Measurements from ENCODE around the gene ADGRF1. TPM values are rescaled to one million over a fixed set of nuclear protein-coding genes. Genes with fewer than 3 reads are reported as not detected.

The ADGRF1 gene
- total RNA-seq, 1 experiment from 2014 or later: not detected

DNA sequence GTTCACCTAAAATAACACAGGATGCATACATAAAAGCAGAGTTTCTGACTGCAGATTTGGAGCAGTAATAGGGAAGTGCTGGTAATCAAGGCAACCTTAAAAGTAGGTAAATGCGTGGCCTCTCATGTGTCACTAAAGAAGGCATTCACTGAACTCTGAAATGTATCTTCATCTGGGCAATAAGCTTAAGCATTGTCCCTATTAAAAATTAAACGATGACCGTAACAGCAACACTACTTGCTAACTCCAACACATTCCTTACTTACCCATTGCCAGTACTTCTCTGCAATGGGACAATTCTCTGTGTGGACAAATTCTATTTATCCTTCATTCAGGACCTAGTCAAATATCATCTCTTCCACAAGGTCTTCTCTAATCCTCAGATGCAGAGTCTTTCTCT lies 19.9 kb downstream of the ADGRF1 start:
- Histone ChIP-seq H4K20me1 (ENCODE audit: insufficient read depth, low read depth, low read length) (no peaks in the 10 kb centered on the region), H3K9me2 (replicated peaks; ENCODE audit: insufficient read depth, low read length) (no peaks in the 10 kb centered on the region), H3K36me3 (ENCODE audit: insufficient read depth, low read length) (no peaks in the 10 kb centered on the region), H3K4me3 (ENCODE audit: low read length) (no peak overlapping the region), H3K27ac (ENCODE audit: low read length) (no peak overlapping the region), H3K4me2 (ENCODE audit: low read depth, low read length, poor library complexity, severe bottlenecking) (no peak overlapping the region), H3K27me3 (ENCODE audit: low read length) (0 out of 2 replicates have a peak, but pooled peaks cover 3% of the 10 kb centered on the region), H3K4me1 (ENCODE audit: low read length) (peaks cover 8% of the 10 kb centered on the region), H2AFZ (ENCODE audit: low read length) (no peak overlapping the region), H3K79me2 (ENCODE audit: low read length) (no peaks in the 10 kb centered on the region), H3K9me3 (ENCODE audit: low read length) (no peaks in the 10 kb centered on the region), H3K9ac (ENCODE audit: low read length) (no peak overlapping the region)
- DNase-seq: no peak

DNA sequence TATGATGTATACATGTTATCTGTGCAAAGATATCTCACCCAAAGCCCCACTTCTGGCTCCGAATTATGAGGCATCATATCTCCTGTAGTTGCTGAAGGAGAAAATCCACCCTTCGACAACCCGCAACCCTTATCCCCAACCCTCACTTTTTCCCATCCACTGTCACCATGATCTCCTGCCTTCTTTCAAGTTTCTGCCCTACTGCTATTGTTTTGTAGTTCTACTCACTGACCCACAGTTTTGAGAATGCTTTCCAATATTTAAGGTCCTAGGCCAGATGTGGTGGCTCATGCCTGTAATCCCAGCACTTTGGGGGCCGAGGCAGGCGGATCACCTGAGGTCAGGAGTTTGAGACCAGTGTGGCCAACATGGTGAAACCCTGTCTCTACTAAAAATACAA lies 22.2 kb downstream of the ADGRF1 start:
- H3K27me3 ChIP-seq (ENCODE audit: low read length): 0 out of 2 replicates have a peak, but pooled peaks cover 3% of the 10 kb centered on the region
- DNase-seq: no peak
- H3K4me1 ChIP-seq (ENCODE audit: low read length): peaks cover 3% of the 10 kb centered on the region
- no peaks in the 10 kb centered on the region for H3K9me3 ChIP-seq (ENCODE audit: low read length)
- H3K9me2 ChIP-seq (replicated peaks; ENCODE audit: insufficient read depth, low read length): no peaks in the 10 kb centered on the region
- no peaks in the 10 kb centered on the region for H3K36me3 ChIP-seq (ENCODE audit: insufficient read depth, low read length)
- no peak overlapping the region for H3K4me3 ChIP-seq (ENCODE audit: low read length)
- no peak overlapping the region for H3K9ac ChIP-seq (ENCODE audit: low read length)
- no peak overlapping the region for H2AFZ ChIP-seq (ENCODE audit: low read length)
- no peaks in the 10 kb centered on the region for H4K20me1 ChIP-seq (ENCODE audit: insufficient read depth, low read depth, low read length)
- no peak overlapping the region for H3K4me2 ChIP-seq (ENCODE audit: low read depth, low read length, poor library complexity, severe bottlenecking)
- no peaks in the 10 kb centered on the region for H3K79me2 ChIP-seq (ENCODE audit: low read length)
- no peak overlapping the region for H3K27ac ChIP-seq (ENCODE audit: low read length)

DNA sequence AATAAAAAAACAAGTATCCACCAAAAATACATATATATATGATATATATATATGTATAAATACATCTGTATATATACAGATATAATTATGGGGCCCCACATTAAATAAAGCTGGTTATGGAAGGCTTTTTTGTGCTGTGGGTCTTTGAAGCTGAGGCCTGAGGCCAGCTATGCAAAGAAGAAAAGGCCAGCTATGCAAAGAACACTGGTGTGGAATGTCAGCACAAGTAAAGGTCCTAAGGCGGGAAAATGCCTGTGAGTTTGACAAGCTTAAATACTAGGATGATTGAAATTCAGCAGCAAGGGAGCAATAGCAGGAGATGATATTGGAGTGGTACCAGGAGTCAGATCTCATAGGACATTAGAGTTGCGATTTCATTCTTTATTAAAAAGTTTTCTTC lies 25.2 kb downstream of the ADGRF1 start:
- no peak for DNase-seq
- Histone ChIP-seq H3K9me3 (ENCODE audit: low read length) (no peaks in the 10 kb centered on the region), H3K4me1 (ENCODE audit: low read length) (no peaks in the 10 kb centered on the region), H3K9ac (ENCODE audit: low read length) (no peak overlapping the region), H3K27me3 (ENCODE audit: low read length) (0 out of 2 replicates have a peak, but pooled peaks cover 3% of the 10 kb centered on the region), H3K36me3 (ENCODE audit: insufficient read depth, low read length) (no peaks in the 10 kb centered on the region), H3K4me3 (ENCODE audit: low read length) (no peak overlapping the region), H2AFZ (ENCODE audit: low read length) (no peak overlapping the region), H3K79me2 (ENCODE audit: low read length) (no peaks in the 10 kb centered on the region), H3K27ac (ENCODE audit: low read length) (no peak overlapping the region), H3K9me2 (replicated peaks; ENCODE audit: insufficient read depth, low read length) (no peaks in the 10 kb centered on the region), H3K4me2 (ENCODE audit: low read depth, low read length, poor library complexity, severe bottlenecking) (no peak overlapping the region), H4K20me1 (ENCODE audit: insufficient read depth, low read depth, low read length) (no peaks in the 10 kb centered on the region)

DNA sequence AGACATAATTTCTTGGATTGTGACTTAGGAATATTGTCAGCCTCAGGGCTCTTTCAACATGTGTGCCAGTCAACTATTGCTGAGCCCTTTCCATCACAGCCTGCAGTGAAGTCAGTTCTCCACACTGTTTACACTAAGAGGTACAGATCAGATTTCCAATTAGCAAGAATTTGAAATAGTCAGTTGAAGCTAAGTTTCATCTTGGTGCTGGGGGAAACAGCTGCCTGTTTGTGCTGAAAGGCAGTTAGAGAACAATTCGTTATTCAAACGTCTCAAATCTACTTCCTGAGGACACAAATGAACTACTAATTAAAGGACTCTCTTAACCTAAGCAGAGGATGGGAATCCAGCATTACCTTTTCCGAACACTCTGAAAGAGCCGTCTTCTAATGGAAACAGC lies 25.9 kb downstream of the ADGRF1 start:
- no peak for DNase-seq
- no peaks in the 10 kb centered on the region for H3K9me3 ChIP-seq (ENCODE audit: low read length)
- 0 out of 2 replicates have a peak, but pooled peaks cover 3% of the 10 kb centered on the region for H3K27me3 ChIP-seq (ENCODE audit: low read length)
- no peak overlapping the region for H2AFZ ChIP-seq (ENCODE audit: low read length)
- no peaks in the 10 kb centered on the region for H4K20me1 ChIP-seq (ENCODE audit: insufficient read depth, low read depth, low read length)
- H3K9ac ChIP-seq (ENCODE audit: low read length): no peak overlapping the region
- no peaks in the 10 kb centered on the region for H3K9me2 ChIP-seq (replicated peaks; ENCODE audit: insufficient read depth, low read length)
- H3K27ac ChIP-seq (ENCODE audit: low read length): no peak overlapping the region
- no peak overlapping the region for H3K4me2 ChIP-seq (ENCODE audit: low read depth, low read length, poor library complexity, severe bottlenecking)
- no peak overlapping the region for H3K4me3 ChIP-seq (ENCODE audit: low read length)
- H3K79me2 ChIP-seq (ENCODE audit: low read length): no peaks in the 10 kb centered on the region
- no peaks in the 10 kb centered on the region for H3K36me3 ChIP-seq (ENCODE audit: insufficient read depth, low read length)
- no peaks in the 10 kb centered on the region for H3K4me1 ChIP-seq (ENCODE audit: low read length)

DNA sequence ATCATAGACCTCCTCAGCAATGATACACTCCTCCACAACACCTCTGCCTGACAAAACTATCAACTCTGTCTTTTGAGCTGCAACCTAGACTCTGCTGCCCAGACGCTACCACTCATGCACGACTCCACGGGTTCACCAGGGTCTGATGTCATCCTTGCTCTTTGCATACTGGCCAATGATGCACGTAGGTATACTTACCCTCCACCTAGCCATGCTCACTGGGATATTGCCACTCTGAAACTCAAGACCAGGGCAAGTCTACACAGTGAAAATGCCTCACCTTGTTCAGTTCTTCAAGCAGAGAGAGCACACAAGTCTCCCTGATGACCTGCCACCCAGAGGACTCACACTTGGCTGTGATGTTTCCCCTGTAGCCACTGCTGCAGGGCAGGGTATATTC lies 27.7 kb downstream of the ADGRF1 start:
- H3K9me2 ChIP-seq (replicated peaks; ENCODE audit: insufficient read depth, low read length): no peaks in the 10 kb centered on the region
- no peaks in the 10 kb centered on the region for H3K9me3 ChIP-seq (ENCODE audit: low read length)
- no peak overlapping the region for H2AFZ ChIP-seq (ENCODE audit: low read length)
- H3K36me3 ChIP-seq (ENCODE audit: insufficient read depth, low read length): no peaks in the 10 kb centered on the region
- H4K20me1 ChIP-seq (ENCODE audit: insufficient read depth, low read depth, low read length): no peaks in the 10 kb centered on the region
- no peak overlapping the region for H3K9ac ChIP-seq (ENCODE audit: low read length)
- H3K4me2 ChIP-seq (ENCODE audit: low read depth, low read length, poor library complexity, severe bottlenecking): no peak overlapping the region
- H3K27ac ChIP-seq (ENCODE audit: low read length): no peak overlapping the region
- no peak for DNase-seq
- H3K4me3 ChIP-seq (ENCODE audit: low read length): no peak overlapping the region
- no peaks in the 10 kb centered on the region for H3K4me1 ChIP-seq (ENCODE audit: low read length)
- H3K27me3 ChIP-seq (ENCODE audit: low read length): no peaks in the 10 kb centered on the region
- H3K79me2 ChIP-seq (ENCODE audit: low read length): no peaks in the 10 kb centered on the region

DNA sequence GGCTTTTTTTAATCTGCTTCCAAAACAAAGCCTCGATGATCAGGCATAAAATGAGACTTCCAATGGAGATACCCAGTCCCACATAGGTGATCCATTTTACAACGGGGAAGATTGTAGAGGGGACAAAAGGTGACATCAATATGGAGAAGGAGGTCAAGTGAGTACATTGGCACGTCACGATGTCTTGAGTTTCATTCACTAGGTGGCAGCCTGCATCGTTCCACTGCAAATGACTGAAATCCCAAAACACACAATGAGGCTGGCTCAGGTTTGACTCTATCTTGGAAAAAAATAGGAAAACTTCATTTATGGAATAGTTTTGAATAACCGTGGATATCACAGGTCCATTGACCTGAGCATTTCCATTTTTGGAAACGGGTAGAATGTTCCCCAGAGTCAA lies 32.5 kb downstream of the ADGRF1 start:
- Histone ChIP-seq H3K4me2 (ENCODE audit: low read depth, low read length, poor library complexity, severe bottlenecking) (no peak overlapping the region), H3K9me2 (replicated peaks; ENCODE audit: insufficient read depth, low read length) (no peaks in the 10 kb centered on the region), H3K9ac (ENCODE audit: low read length) (no peak overlapping the region), H3K27ac (ENCODE audit: low read length) (no peak overlapping the region), H2AFZ (ENCODE audit: low read length) (no peak overlapping the region), H3K9me3 (ENCODE audit: low read length) (no peaks in the 10 kb centered on the region), H4K20me1 (ENCODE audit: insufficient read depth, low read depth, low read length) (no peaks in the 10 kb centered on the region), H3K27me3 (ENCODE audit: low read length) (no peaks in the 10 kb centered on the region), H3K4me3 (ENCODE audit: low read length) (no peak overlapping the region), H3K79me2 (ENCODE audit: low read length) (no peaks in the 10 kb centered on the region), H3K36me3 (ENCODE audit: insufficient read depth, low read length) (no peaks in the 10 kb centered on the region), H3K4me1 (ENCODE audit: low read length) (no peaks in the 10 kb centered on the region)
- no peak for DNase-seq

DNA sequence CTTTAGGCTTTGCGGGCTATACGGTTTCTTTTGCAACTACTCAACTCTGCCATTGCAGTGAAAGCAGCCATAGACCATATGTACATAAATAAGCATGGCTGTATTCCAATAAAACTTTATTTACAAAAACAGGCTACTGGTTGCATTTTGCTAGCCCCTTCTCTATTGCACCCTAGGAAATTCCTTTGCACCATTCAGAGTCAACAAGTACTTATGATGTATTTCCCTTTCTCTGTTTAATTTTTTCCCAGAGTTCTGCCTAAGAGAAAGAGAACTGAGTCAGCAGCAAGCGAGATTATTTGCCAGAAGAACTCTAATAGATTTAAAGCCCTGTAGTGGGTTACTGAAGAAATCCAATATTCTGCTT lies 33.8 kb downstream of the ADGRF1 start:
- Histone ChIP-seq H2AFZ (ENCODE audit: low read length) (no peak overlapping the region), H3K4me2 (ENCODE audit: low read depth, low read length, poor library complexity, severe bottlenecking) (no peak overlapping the region), H3K36me3 (ENCODE audit: insufficient read depth, low read length) (no peaks in the 10 kb centered on the region), H4K20me1 (ENCODE audit: insufficient read depth, low read depth, low read length) (no peaks in the 10 kb centered on the region), H3K9me3 (ENCODE audit: low read length) (no peaks in the 10 kb centered on the region), H3K9me2 (replicated peaks; ENCODE audit: insufficient read depth, low read length) (no peaks in the 10 kb centered on the region), H3K4me3 (ENCODE audit: low read length) (no peak overlapping the region), H3K9ac (ENCODE audit: low read length) (no peak overlapping the region), H3K79me2 (ENCODE audit: low read length) (no peaks in the 10 kb centered on the region), H3K4me1 (ENCODE audit: low read length) (no peaks in the 10 kb centered on the region), H3K27me3 (ENCODE audit: low read length) (no peaks in the 10 kb centered on the region), H3K27ac (ENCODE audit: low read length) (no peak overlapping the region)
- no peak for DNase-seq

DNA sequence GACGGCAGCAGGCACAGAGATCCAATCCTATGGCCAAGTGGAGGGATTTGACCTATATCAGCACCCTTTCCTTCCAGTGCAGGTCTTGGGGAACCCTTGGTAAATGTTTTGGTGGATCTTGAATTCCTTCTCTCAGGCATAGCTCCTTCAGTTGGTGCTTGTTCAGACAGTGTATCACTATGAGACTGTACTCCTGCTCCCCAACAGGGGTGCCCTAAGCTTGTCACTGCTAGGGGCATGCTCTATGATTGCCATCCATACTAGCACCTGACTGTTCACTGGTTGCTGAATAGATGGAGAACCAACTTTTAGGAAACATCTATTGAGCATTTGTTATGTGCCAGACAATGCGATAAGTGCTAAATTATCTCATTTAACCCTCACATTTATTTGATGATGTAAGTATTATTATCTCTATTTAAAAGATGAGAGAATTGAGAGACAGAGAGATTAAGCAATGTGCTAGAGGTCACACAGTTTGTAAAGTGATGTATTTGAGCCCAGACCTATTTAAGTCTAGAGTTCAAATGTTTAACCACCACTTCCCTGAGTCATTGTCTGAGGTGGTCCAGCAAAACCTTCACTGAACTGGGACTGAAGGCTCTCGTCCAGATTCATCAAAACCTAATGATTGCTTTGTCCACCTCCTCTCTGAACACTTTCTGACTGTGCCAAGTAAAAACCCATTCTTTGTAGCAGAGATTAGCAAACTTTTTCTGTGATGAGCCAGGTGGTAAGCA lies 34.3 kb downstream of the ADGRF1 start:
- Histone ChIP-seq H2AFZ (ENCODE audit: low read length) (no peak overlapping the region), H4K20me1 (ENCODE audit: insufficient read depth, low read depth, low read length) (no peaks in the 10 kb centered on the region), H3K9ac (ENCODE audit: low read length) (no peak overlapping the region)

More for the DNA sequence above, 34.3 kb downstream of the ADGRF1 start:
- no peaks in the 10 kb centered on the region for H3K9me2 ChIP-seq (replicated peaks; ENCODE audit: insufficient read depth, low read length)
- H3K79me2 ChIP-seq (ENCODE audit: low read length): no peaks in the 10 kb centered on the region
- H3K4me2 ChIP-seq (ENCODE audit: low read depth, low read length, poor library complexity, severe bottlenecking): no peak overlapping the region
- no peak overlapping the region for H3K4me3 ChIP-seq (ENCODE audit: low read length)
- no peak overlapping the region for H3K27ac ChIP-seq (ENCODE audit: low read length)
- no peaks in the 10 kb centered on the region for H3K36me3 ChIP-seq (ENCODE audit: insufficient read depth, low read length)
- no peaks in the 10 kb centered on the region for H3K4me1 ChIP-seq (ENCODE audit: low read length)
- DNase-seq: no peak
- H3K27me3 ChIP-seq (ENCODE audit: low read length): no peaks in the 10 kb centered on the region
- no peaks in the 10 kb centered on the region for H3K9me3 ChIP-seq (ENCODE audit: low read length)
